Liver (tissue), 9 donors: ENCODE results near the gene ARHGEF35. TPM values are rescaled to one million over a fixed set of nuclear protein-coding genes. Genes with fewer than 3 reads are reported as not detected.

Experiments used
- DNase-seq: peaks from one replicate; pipeline ENCODE4 v3.0.0-alpha.2; 2017; ENCODE audit warnings: low spot score
- H3K27ac ChIP-seq, 2 donors: one replicate each; pipeline ENCODE4 v1.7.0; 2013; ENCODE audit warnings: inconsistent platforms in 2 of 2, low read length in 2 of 2, control low read depth in 1 of 2, low read depth in 1 of 2, mild to moderate bottlenecking in 1 of 2
- H3K27me3 ChIP-seq, 4 donors: one replicate each; pipeline versions ENCODE4 v1.6.1 to v1.7.0; 2013; ENCODE audit warnings: low read length in 3 of 4, inconsistent platforms in 1 of 4, mild to moderate bottlenecking in 1 of 4, moderate library complexity in 1 of 4; ENCODE audit not compliant: control insufficient read depth in 4 of 4, insufficient read depth in 4 of 4
- H3K36me3 ChIP-seq, 4 donors: one replicate each; pipeline versions ENCODE4 v1.6.1 to v1.7.0; 2013; ENCODE audit warnings: low read length in 3 of 4, mild to moderate bottlenecking in 3 of 4, low read depth in 1 of 4, moderate library complexity in 1 of 4; ENCODE audit not compliant: control insufficient read depth in 4 of 4, insufficient read depth in 3 of 4
- H3K4me1 ChIP-seq, 4 donors: one replicate each; pipeline versions ENCODE4 v1.6.1 to v1.7.0; 2013; ENCODE audit warnings: low read length in 3 of 4, mild to moderate bottlenecking in 3 of 4, moderate library complexity in 1 of 4; ENCODE audit not compliant: control insufficient read depth in 4 of 4, insufficient read depth in 4 of 4
- H3K4me3 ChIP-seq, 3 donors: one replicate each; pipeline versions ENCODE4 v1.6.1 to v1.7.0; 2013; ENCODE audit warnings: low read length in 3 of 3, control low read depth in 1 of 3, low read depth in 1 of 3, mild to moderate bottlenecking in 1 of 3
- H3K9ac ChIP-seq, 2 donors: one replicate each; pipeline ENCODE4 v1.7.0; 2013; ENCODE audit warnings: low read length in 2 of 2, mild to moderate bottlenecking in 2 of 2, moderate library complexity in 2 of 2, control low read depth in 1 of 2, low read depth in 1 of 2
- H3K9me3 ChIP-seq, 4 donors: one replicate each; pipeline versions ENCODE4 v1.6.1 to v1.7.0; 2013; ENCODE audit warnings: low read length in 3 of 4; ENCODE audit not compliant: control insufficient read depth in 4 of 4
- FOXA2 ChIP-seq: IDR thresholded peaks from 2 replicates; pipeline ENCODE4 v1.6.1; 2016; ENCODE audit warnings: antibody characterized with exemption
- GABPA ChIP-seq, 2 donors: IDR thresholded peaks in 1 of 2; conservative IDR thresholded peaks in 1 of 2; 2 replicates each; pipeline ENCODE4 v1.6.1; 2016; ENCODE audit warnings: antibody characterized with exemption in 2 of 2, mild to moderate bottlenecking in 1 of 2, moderate library complexity in 1 of 2
- HNF4A ChIP-seq, 2 donors: conservative IDR thresholded peaks; 2 replicates each; pipeline ENCODE4 v1.6.1; 2016; ENCODE audit warnings: antibody characterized with exemption in 2 of 2, mild to moderate bottlenecking in 2 of 2
- HNF4G ChIP-seq: IDR thresholded peaks from 2 replicates; pipeline ENCODE4 v1.6.1; 2016; ENCODE audit warnings: antibody characterized with exemption
- JUND ChIP-seq, 2 donors: IDR thresholded peaks; 2 replicates each; pipeline ENCODE4 v1.6.1; 2016; ENCODE audit warnings: antibody characterized with exemption in 2 of 2
- RAD21 ChIP-seq, 2 donors: IDR thresholded peaks; 2 replicates each; pipeline ENCODE4 v1.6.1; 2016; ENCODE audit warnings: antibody characterized with exemption in 2 of 2, mild to moderate bottlenecking in 2 of 2
- REST ChIP-seq: IDR thresholded peaks from 2 replicates; pipeline ENCODE4 v1.6.1; 2016; ENCODE audit warnings: antibody characterized with exemption, mild to moderate bottlenecking
- RXRA ChIP-seq, 2 donors: IDR thresholded peaks; 2 replicates each; pipeline ENCODE4 v1.6.1; 2017 to 2018; ENCODE audit warnings: antibody characterized with exemption in 2 of 2, mild to moderate bottlenecking in 1 of 2
- SP1 ChIP-seq: IDR thresholded peaks from 2 replicates; pipeline ENCODE4 v1.6.1; 2018; ENCODE audit warnings: antibody characterized with exemption, mild to moderate bottlenecking
- TAF1 ChIP-seq: conservative IDR thresholded peaks from 2 replicates; pipeline ENCODE4 v1.6.1; 2016; ENCODE audit warnings: antibody characterized with exemption, mild to moderate bottlenecking
- YY1 ChIP-seq: IDR thresholded peaks from 2 replicates; pipeline ENCODE4 v1.6.1; 2016; ENCODE audit warnings: antibody characterized with exemption, mild to moderate bottlenecking
- ZBTB33 ChIP-seq: IDR thresholded peaks from 2 replicates; pipeline ENCODE4 v1.6.1; 2016; ENCODE audit warnings: antibody characterized with exemption
- WGBS: extraction: QIAGEN DNeasy Blood & Tissue Kit; methylation state at CpG from one replicate; pipeline ENCODE4 v1.1.7; 2013; 5-methylcytosine and 5-hydroxymethylcytosine counted together
- polyA plus RNA-seq, 2 donors: library from polyadenylated mRNA; stranded (reverse) in 1 of 2; unstranded in 1 of 2; fragments of 200-250 nt in 1 of 2; fragments of >200 nt in 1 of 2; fragmentation: Nextera tagmentation in 1 of 2; extraction: Ambion mirVana in 1 of 2; gene quantifications; one replicate each; pipeline versions ENCODE4 v1.2.1 to v1.2.3, GENCODE V29; 2013 to 2015
- total RNA-seq, 2 donors: library from RNA; depleted of rRNA; stranded (reverse); fragments of >200 nt; gene quantifications; one replicate each; pipeline ENCODE4 v1.2.3, GENCODE V29; 2014
- TF ChIP-seq, protein P1 (sequence below): fragments of 150-350 bp; IDR thresholded peaks from 2 replicates; pipeline ENCODE4 v1.5.1; 2017; ENCODE audit warnings: improper control_type of control experiment, low read depth, low read length; ENCODE audit not compliant: missing input control
- TF ChIP-seq, protein P2 (sequence below): IDR thresholded peaks from 2 replicates; pipeline ENCODE4 v1.6.1; 2016; ENCODE audit warnings: antibody characterized with exemption
- TF ChIP-seq, protein P3 (sequence below): IDR thresholded peaks from 2 replicates; pipeline ENCODE4 v1.6.1; 2016; ENCODE audit warnings: antibody characterized with exemption
- donor health status: healthy.
- donor health status: healthy.
- donor health status: healthy.
- donor health status: healthy.
- donor health status: healthy.

Gene ARHGEF35
- total and polyA plus RNA-seq, 4 donors: 1.3 to 4.6 (median 3.1) TPM

DNA sequence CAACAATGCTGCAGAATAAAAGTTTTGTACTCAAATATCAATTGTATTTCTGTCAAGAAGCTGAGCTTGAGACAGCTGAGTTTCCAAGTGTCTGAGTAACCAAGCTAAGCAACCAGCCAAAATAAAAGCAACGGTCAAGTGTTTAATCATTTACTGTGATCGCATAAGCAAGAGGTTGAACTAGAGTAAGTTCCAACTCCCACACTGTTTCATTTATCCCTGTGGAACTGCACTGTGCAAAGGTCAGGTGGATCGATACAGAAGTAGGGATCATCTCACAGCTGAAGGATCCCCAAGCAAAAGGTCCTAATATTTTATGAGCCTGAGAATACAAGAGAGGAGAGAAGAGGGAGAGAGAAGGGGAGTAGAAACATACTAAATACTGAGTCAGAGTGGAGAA, 51.2 kb downstream of the ARHGEF35 start:
- Histone ChIP-seq H3K9ac (no peak overlapping the region), H3K36me3 (no peaks in the 10 kb centered on the region), H3K9me3 (peaks cover 2 to 25% (median 6%) of the 10 kb centered on the region in 4 donors), H3K4me3 (no peak overlapping the region), H3K27me3 (no peaks in the 10 kb centered on the region), H3K27ac (no peak overlapping the region), H3K4me1 (peaks cover 0 to 5% (median under 1%) of the 10 kb centered on the region in 4 donors)
- no peak for DNase-seq
- WGBS: 35% methylated on average over 3 of the region's 3 CpGs
- TF ChIP-seq TAF1 (no peak), HNF4A (conservative IDR thresholded peaks at IDR 0.05) (peak; percentile 90 to 93), SP1 (peak; percentile 64), RAD21 (IDR thresholded peaks at IDR 0.05) (peak in 1 of 2 donors; percentile 11), ZBTB33 (peak; percentile 40), REST (no peak), HNF4G (peak; percentile 77), GABPA (IDR thresholded peaks at IDR 0.05 in 1 of 2, conservative IDR thresholded peaks at IDR 0.05 in 1 of 2) (no peak), JUND (IDR thresholded peaks at IDR 0.05) (peak; percentile 67 to 68), YY1 (peak; percentile 52), RXRA (IDR thresholded peaks at IDR 0.05) (peak; percentile 66 to 76)
- TF ChIP-seq, protein P1, sequence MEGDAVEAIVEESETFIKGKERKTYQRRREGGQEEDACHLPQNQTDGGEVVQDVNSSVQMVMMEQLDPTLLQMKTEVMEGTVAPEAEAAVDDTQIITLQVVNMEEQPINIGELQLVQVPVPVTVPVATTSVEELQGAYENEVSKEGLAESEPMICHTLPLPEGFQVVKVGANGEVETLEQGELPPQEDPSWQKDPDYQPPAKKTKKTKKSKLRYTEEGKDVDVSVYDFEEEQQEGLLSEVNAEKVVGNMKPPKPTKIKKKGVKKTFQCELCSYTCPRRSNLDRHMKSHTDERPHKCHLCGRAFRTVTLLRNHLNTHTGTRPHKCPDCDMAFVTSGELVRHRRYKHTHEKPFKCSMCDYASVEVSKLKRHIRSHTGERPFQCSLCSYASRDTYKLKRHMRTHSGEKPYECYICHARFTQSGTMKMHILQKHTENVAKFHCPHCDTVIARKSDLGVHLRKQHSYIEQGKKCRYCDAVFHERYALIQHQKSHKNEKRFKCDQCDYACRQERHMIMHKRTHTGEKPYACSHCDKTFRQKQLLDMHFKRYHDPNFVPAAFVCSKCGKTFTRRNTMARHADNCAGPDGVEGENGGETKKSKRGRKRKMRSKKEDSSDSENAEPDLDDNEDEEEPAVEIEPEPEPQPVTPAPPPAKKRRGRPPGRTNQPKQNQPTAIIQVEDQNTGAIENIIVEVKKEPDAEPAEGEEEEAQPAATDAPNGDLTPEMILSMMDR: no peak
- TF ChIP-seq, protein P2, sequence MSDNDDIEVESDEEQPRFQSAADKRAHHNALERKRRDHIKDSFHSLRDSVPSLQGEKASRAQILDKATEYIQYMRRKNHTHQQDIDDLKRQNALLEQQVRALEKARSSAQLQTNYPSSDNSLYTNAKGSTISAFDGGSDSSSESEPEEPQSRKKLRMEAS: peak; percentile 72

- no peak for DNase-seq
- Histone ChIP-seq H3K9me3 (peaks cover 0 to 6% (median 1%) of the 10 kb centered on the region in 4 donors), H3K36me3 (no peaks in the 10 kb centered on the region), H3K9ac (no peak overlapping the region), H3K27me3 (no peaks in the 10 kb centered on the region), H3K4me3 (no peak overlapping the region), H3K4me1 (peaks cover 0 to 8% (median 1%) of the 10 kb centered on the region in 4 donors), H3K27ac (no peak overlapping the region)
- no peak for TF ChIP-seq FOXA2
- TF ChIP-seq, protein P2: no peak
- TF ChIP-seq, protein P3, sequence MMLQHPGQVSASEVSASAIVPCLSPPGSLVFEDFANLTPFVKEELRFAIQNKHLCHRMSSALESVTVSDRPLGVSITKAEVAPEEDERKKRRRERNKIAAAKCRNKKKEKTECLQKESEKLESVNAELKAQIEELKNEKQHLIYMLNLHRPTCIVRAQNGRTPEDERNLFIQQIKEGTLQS: no peak
- no peak for TF ChIP-seq RXRA (IDR thresholded peaks at IDR 0.05)
- TF ChIP-seq, protein P1: no peak
- WGBS: 92% methylated on average over 3 of the region's 3 CpGs
Measured at GRCh38 chr7:144142187-144142586, 53.4 kb downstream of the ARHGEF35 start.
